ENCODE data around the gene FGF18.

DNA sequence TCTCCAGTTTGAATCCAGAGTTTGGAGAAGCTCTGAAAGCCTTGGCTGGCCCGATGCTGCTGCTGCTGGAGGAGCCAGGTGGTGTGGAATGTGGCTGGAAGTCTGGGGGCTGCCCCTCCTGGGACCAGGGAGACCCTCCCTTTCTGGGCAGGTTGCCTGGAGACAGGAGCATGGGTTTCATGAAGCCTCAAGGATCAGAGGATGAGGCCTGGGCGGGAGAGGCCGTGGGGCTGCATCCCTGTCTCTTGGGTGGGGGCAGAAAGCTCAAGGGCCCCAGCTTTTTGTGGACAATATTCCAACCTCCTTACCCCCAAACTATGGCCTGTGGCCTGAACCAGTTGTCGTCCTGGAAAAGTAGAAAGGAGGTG is 10.1 kb downstream of the FGF18 start:
- no peak for TF ChIP-seq ELF4 (IDR thresholded peaks at IDR 0.05)
- no peak for TF ChIP-seq BHLHE40 (IDR thresholded peaks at IDR 0.05; ENCODE audit: borderline replicate concordance)
- TF ChIP-seq L3MBTL2 (conservative IDR thresholded peaks at IDR 0.05), result no peak
